HEK293 (cell line): ENCODE results near the gene MYO1D.
"Not testable (repeated sequence)": the region's sequence is repeated elsewhere in the genome, so short reads cannot be mapped to it uniquely, and the experiment has no call there.

ENCODE experiments used
- CTCF ChIA-PET: fragments of 350-600 bp; formaldehyde crosslinking; extraction: SDS; loops from one replicate; lab custom pipeline; 2021; ENCODE audit warnings: antibody characterized with exemption; lab: Yijun Ruan, JAX
- POLR2A ChIA-PET: fragments of 300-600 bp; formaldehyde crosslinking; extraction: SDS; loops from one replicate; lab custom pipeline; 2020; ENCODE audit warnings: antibody characterized with exemption, inconsistent platforms; lab: Yijun Ruan, JAX
- H3K27ac ChIP-seq: fragments of 200-500 bp; sonication (Bioruptor generic); 2 replicates; pipeline ENCODE4 v1.5.1; 2014; ENCODE audit warnings: low read depth, low read length, control low read depth, inconsistent platforms; ENCODE audit errors: extremely low read depth
- H3K36me3 ChIP-seq, 2 experiments: fragments of 200-500 bp in 1 of 2; sonication (Bioruptor generic) in 1 of 2; 1 replicate in 1 of 2; 2 replicates in 1 of 2; pipeline ENCODE4 v1.5.1; 2014 to 2017; ENCODE audit warnings: inconsistent platforms in 2 of 2, low read length in 2 of 2; ENCODE audit not compliant: control insufficient read depth in 2 of 2, insufficient read depth in 1 of 2
- H3K4me1 ChIP-seq: fragments of 200-500 bp; sonication (Bioruptor generic); 2 replicates; pipeline ENCODE4 v1.5.1; 2014; ENCODE audit warnings: mild to moderate bottlenecking, low read length, inconsistent platforms; ENCODE audit not compliant: control insufficient read depth, insufficient read depth
- H3K4me3 ChIP-seq: 2 replicates; pipeline ENCODE4 v1.5.1; 2011; ENCODE audit warnings: low read depth, mild to moderate bottlenecking, control low read depth, low read length, moderate library complexity
- H3K9me3 ChIP-seq: fragments of 200-500 bp; sonication (Bioruptor generic); 2 replicates; pipeline ENCODE4 v1.5.1; 2014; ENCODE audit warnings: low read depth, low read length, inconsistent platforms; ENCODE audit not compliant: control insufficient read depth, insufficient read depth
- ATF2 ChIP-seq: fragments of 450-650 bp; formaldehyde crosslinking; IDR thresholded peaks from 2 replicates; pipeline ENCODE4 v1.5.1; 2016; ENCODE audit warnings: missing biosample characterization, missing genetic modification characterization, low read depth
- INSM2 ChIP-seq: fragments of 450-650 bp; formaldehyde crosslinking; IDR thresholded peaks from 2 replicates; pipeline ENCODE4 v1.5.1; 2016; ENCODE audit warnings: missing biosample characterization, missing genetic modification characterization
- SCRT1 ChIP-seq: fragments of 450-650 bp; formaldehyde crosslinking; IDR thresholded peaks from 2 replicates; pipeline ENCODE4 v1.5.1; 2016; ENCODE audit warnings: missing biosample characterization, missing genetic modification characterization, borderline replicate concordance
- SCRT2 ChIP-seq: fragments of 450-650 bp; formaldehyde crosslinking; IDR thresholded peaks from 2 replicates; pipeline ENCODE4 v1.5.1; 2016; ENCODE audit warnings: missing biosample characterization, missing genetic modification characterization
- ZBTB48 ChIP-seq: fragments of 450-650 bp; formaldehyde crosslinking; IDR thresholded peaks from 2 replicates; pipeline ENCODE4 v1.5.1; 2016; ENCODE audit warnings: missing biosample characterization, missing genetic modification characterization
- ZBTB49 ChIP-seq: fragments of 450-650 bp; formaldehyde crosslinking; IDR thresholded peaks from 2 replicates; pipeline ENCODE4 v1.5.1; 2016; ENCODE audit warnings: missing biosample characterization, missing genetic modification characterization, low read depth
- ZEB2 ChIP-seq: fragments of 450-650 bp; formaldehyde crosslinking; IDR thresholded peaks from 2 replicates; pipeline ENCODE4 v1.5.1; 2016; ENCODE audit warnings: missing biosample characterization, missing genetic modification characterization
- ZNF146 ChIP-seq: fragments of 450-650 bp; formaldehyde crosslinking; IDR thresholded peaks from 2 replicates; pipeline ENCODE4 v1.5.1; 2016; ENCODE audit warnings: missing biosample characterization, missing genetic modification characterization
- ZNF16 ChIP-seq: fragments of 450-650 bp; formaldehyde crosslinking; IDR thresholded peaks from 2 replicates; pipeline ENCODE4 v1.5.1; 2016; ENCODE audit warnings: low read depth, missing biosample characterization, missing genetic modification characterization
- ZNF184 ChIP-seq: fragments of 450-650 bp; IDR thresholded peaks from 2 replicates; pipeline ENCODE4 v1.5.1; 2018; ENCODE audit warnings: missing biosample characterization, mild to moderate bottlenecking, missing genetic modification characterization
- ZNF488 ChIP-seq: fragments of 450-650 bp; formaldehyde crosslinking; IDR thresholded peaks from 2 replicates; pipeline ENCODE4 v1.5.1; 2016; ENCODE audit warnings: missing biosample characterization, missing genetic modification characterization
- ZNF626 ChIP-seq: fragments of 450-650 bp; sonication (Bioruptor Pico); formaldehyde crosslinking; IDR thresholded peaks from 2 replicates; pipeline ENCODE4 v1.5.1; 2018; ENCODE audit warnings: missing biosample characterization, missing genetic modification characterization, inconsistent platforms
- ZNF639 ChIP-seq: fragments of 450-650 bp; formaldehyde crosslinking; IDR thresholded peaks from 2 replicates; pipeline ENCODE4 v1.5.1; 2016; ENCODE audit warnings: missing biosample characterization, missing genetic modification characterization
- ZNF670 ChIP-seq: fragments of 450-650 bp; formaldehyde crosslinking; IDR thresholded peaks from 2 replicates; pipeline ENCODE4 v1.5.1; 2016; ENCODE audit warnings: missing biosample characterization, missing genetic modification characterization, low read depth
- TF ChIP-seq, protein P1 (sequence below): fragments of 450-650 bp; formaldehyde crosslinking; IDR thresholded peaks from 2 replicates; pipeline ENCODE4 v1.5.1; 2017; ENCODE audit warnings: missing biosample characterization, missing genetic modification characterization
- TF ChIP-seq, protein P2 (sequence below): fragments of 450-650 bp; formaldehyde crosslinking; IDR thresholded peaks from 2 replicates; pipeline ENCODE4 v1.5.1; 2017; ENCODE audit warnings: missing biosample characterization, missing genetic modification characterization

The MYO1D gene

DNA sequence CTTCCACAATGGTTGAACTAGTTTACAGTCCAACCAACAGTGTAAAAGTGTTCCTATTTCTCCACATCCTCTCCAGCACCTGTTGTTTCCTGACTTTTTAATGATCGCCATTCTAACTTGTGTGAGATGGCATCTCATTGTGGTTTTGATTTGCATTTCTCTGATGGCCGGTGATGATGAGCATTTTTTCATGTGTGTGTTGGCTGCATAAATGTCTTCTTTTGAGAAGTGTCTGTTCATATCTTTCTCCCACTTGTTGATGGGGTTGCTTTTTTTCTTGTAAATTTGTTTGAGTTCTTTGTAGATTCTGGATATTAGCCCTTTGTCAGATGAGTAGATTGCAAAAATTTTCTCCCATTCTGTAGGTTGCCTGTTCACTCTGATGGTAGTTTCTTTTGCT, 235.4 kb downstream of the MYO1D start:
- H3K27ac ChIP-seq, POLR2A ChIA-PET, H3K4me1 ChIP-seq, CTCF ChIA-PET, H3K9me3 ChIP-seq, H3K4me3 ChIP-seq, H3K36me3 ChIP-seq: not testable (repeated sequence)
- TF ChIP-seq SCRT2 (peak; percentile 87), ZNF184 (0 out of 2 replicates have a peak, but pooled peaks have one; percentile 40), SCRT1 (tag by site-specific recombination) (peak; percentile 69)

GRCh38 chr17:32636598-32637218, 240.2 kb downstream of the MYO1D start:
- Histone ChIP-seq H3K27ac (no peak overlapping the region), H3K9me3 (no peaks in the 10 kb centered on the region), H3K4me1 (no peaks in the 10 kb centered on the region), H3K36me3 (no peaks in the 10 kb centered on the region; a peak in 1 of 3 replicates), H3K4me3 (no peak overlapping the region)
- TF ChIP-seq ZNF626 (tag by site-specific recombination): no peak
- TF ChIP-seq, protein P1, sequence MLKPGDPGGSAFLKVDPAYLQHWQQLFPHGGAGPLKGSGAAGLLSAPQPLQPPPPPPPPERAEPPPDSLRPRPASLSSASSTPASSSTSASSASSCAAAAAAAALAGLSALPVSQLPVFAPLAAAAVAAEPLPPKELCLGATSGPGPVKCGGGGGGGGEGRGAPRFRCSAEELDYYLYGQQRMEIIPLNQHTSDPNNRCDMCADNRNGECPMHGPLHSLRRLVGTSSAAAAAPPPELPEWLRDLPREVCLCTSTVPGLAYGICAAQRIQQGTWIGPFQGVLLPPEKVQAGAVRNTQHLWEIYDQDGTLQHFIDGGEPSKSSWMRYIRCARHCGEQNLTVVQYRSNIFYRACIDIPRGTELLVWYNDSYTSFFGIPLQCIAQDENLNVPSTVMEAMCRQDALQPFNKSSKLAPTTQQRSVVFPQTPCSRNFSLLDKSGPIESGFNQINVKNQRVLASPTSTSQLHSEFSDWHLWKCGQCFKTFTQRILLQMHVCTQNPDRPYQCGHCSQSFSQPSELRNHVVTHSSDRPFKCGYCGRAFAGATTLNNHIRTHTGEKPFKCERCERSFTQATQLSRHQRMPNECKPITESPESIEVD (tag by site-specific recombination): no peak
- peak; percentile 56; the same call in 1 of the 2 replicates for TF ChIP-seq ATF2
- ChIA-PET POLR2A (no interaction called here), CTCF (interaction anchor here (1.0 to 2.4 kb wide), 2 partner anchors 11 to 22 kb away, joined by 3 to 10 read pairs; no protein-coding TSS in a partner anchor)

GRCh38 chr17:32634167-32634566, 242.8 kb downstream of the MYO1D start:
- no peaks in the 10 kb centered on the region; a peak in 1 of 3 replicates for H3K36me3 ChIP-seq
- H3K4me3 ChIP-seq: no peak overlapping the region
- ChIA-PET POLR2A (no interaction called here), CTCF (interaction anchor here (2.4 kb wide), 1 partner anchor 25 kb away, joined by 10 read pairs; no protein-coding TSS in a partner anchor)
- no peaks in the 10 kb centered on the region for H3K9me3 ChIP-seq
- TF ChIP-seq ZNF488 (no peak), ZBTB48 (no peak), SCRT1 (tag by site-specific recombination) (no peak), ZBTB49 (tag by site-specific recombination) (no peak), ZNF16 (no peak), ZNF639 (tag by site-specific recombination) (no peak), ZEB2 (tag by site-specific recombination) (no peak), ZNF146 (no peak), INSM2 (tag by site-specific recombination) (no peak), ZNF670 (tag by site-specific recombination) (no peak)
- TF ChIP-seq, protein P2, sequence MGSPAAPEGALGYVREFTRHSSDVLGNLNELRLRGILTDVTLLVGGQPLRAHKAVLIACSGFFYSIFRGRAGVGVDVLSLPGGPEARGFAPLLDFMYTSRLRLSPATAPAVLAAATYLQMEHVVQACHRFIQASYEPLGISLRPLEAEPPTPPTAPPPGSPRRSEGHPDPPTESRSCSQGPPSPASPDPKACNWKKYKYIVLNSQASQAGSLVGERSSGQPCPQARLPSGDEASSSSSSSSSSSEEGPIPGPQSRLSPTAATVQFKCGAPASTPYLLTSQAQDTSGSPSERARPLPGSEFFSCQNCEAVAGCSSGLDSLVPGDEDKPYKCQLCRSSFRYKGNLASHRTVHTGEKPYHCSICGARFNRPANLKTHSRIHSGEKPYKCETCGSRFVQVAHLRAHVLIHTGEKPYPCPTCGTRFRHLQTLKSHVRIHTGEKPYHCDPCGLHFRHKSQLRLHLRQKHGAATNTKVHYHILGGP (tag by site-specific recombination): no peak
- H3K27ac ChIP-seq: no peak overlapping the region
- no peaks in the 10 kb centered on the region for H3K4me1 ChIP-seq
